ENCODE measurements around the gene ZFP90.

DNA sequence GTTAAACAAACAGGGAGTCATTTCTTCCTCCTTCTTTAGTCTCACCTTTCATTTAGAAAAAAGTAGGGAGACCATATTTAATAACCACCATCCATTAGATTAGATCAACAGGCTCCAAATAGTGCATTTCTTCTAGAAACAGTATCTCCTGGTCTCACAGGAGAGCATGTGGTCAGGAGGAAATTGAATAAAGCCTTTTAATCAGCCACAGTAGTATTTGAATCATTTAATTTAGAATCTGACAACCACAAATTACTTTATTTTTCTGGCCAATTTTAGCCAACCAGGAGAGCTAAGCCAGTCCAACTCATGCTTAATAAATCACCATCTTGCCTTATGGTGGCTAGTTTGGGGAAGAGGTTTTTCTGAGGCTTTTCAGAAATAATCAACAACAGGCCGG is 26.3 kb upstream of the ZFP90 start:
- TF ChIP-seq TAF1 (IDR thresholded peaks at IDR 0.05; ENCODE audit: low read depth) (no peak), FOXM1 (IDR thresholded peaks at IDR 0.05; ENCODE audit: borderline replicate concordance, low read depth) (no peak), RAD21 (IDR thresholded peaks at IDR 0.05; ENCODE audit: low read depth) (no peak), NFIC (IDR thresholded peaks at IDR 0.05) (no peak), CEBPB (IDR thresholded peaks at IDR 0.05) (no peak), TEAD4 (IDR thresholded peaks at IDR 0.05) (no peak), EGR1 (IDR thresholded peaks at IDR 0.05) (no peak), EP300 (IDR thresholded peaks at IDR 0.05; ENCODE audit: borderline replicate concordance) (no peak)
- TF ChIP-seq, protein P1, sequence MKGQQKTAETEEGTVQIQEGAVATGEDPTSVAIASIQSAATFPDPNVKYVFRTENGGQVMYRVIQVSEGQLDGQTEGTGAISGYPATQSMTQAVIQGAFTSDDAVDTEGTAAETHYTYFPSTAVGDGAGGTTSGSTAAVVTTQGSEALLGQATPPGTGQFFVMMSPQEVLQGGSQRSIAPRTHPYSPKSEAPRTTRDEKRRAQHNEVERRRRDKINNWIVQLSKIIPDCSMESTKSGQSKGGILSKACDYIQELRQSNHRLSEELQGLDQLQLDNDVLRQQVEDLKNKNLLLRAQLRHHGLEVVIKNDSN (IDR thresholded peaks at IDR 0.05) = no peak
- TF ChIP-seq, protein P2, sequence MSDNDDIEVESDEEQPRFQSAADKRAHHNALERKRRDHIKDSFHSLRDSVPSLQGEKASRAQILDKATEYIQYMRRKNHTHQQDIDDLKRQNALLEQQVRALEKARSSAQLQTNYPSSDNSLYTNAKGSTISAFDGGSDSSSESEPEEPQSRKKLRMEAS (IDR thresholded peaks at IDR 0.05) = no peak

Data from Ishikawa (cell line).